GM12878 (cell line): ENCODE measurements around the gene SLC24A3. TPM values are rescaled to one million over a fixed set of nuclear protein-coding genes. Genes with fewer than 3 reads are reported as not detected.

Source experiments
- ATAC-seq: fragments of 200-7000 bp; cut with Tn5 transposase; 3 replicates; pipeline ENCODE4 v1.9.1; 2020; ENCODE audit warnings: mild to moderate bottlenecking, moderate library complexity
- BruUV-seq: library from RNA; stranded (reverse); fragments of 400-500 nt; replicated peaks from 2 replicates; lab custom pipeline; 2021; lab: Mats Ljungman, UMichigan
- CTCF ChIA-PET: fragments of 300-600 bp; sonication (Branson Sonifier 250); formaldehyde crosslinking; extraction: SDS; loops from one replicate; lab custom pipeline; 2021; ENCODE audit warnings: inconsistent platforms; lab: Yijun Ruan, JAX
- POLR2A ChIA-PET: fragments of 350-600 bp; formaldehyde crosslinking; extraction: SDS; loops from one replicate; lab custom pipeline; 2021; ENCODE audit warnings: inconsistent platforms; lab: Charles Lee
- RAD21 ChIA-PET: fragments of 300-600 bp; sonication (Branson Sonifier 250); formaldehyde crosslinking; loops from one replicate; lab custom pipeline; 2023; ENCODE audit warnings: antibody characterized with exemption; ENCODE audit not compliant: unreplicated experiment; lab: Charles Lee
- SMC1A ChIA-PET: fragments of 300-600 bp; sonication (Branson Sonifier 250); formaldehyde crosslinking; loops from one replicate; lab custom pipeline; 2023; ENCODE audit not compliant: unreplicated experiment, uncharacterized antibody; lab: Charles Lee
- DNase-seq: peaks from one replicate; pipeline ENCODE4 v3.0.0-alpha.2; 2011; ENCODE audit warnings: low read depth, low spot score
- FAIRE-seq: peaks from 3 replicates; lab custom pipeline; 2011; peaks lifted over from hg19 to GRCh38; lab: Jason Lieb, UNC
- H2AFZ ChIP-seq: 2 replicates; pipeline ENCODE4 v1.6.0; 2011; ENCODE audit warnings: low read depth, low read length, control low read depth; ENCODE audit not compliant: control insufficient read depth
- H3K27ac ChIP-seq: 2 replicates; pipeline ENCODE4 v1.5.1; 2011; ENCODE audit warnings: control low read depth; ENCODE audit not compliant: control insufficient read depth, insufficient read depth
- H3K27me3 ChIP-seq, 2 experiments: replicated peaks in 1 of 2; 2 replicates each; pipeline versions ENCODE4 v1.6.0 to v1.6.1; 2011; ENCODE audit warnings: low read length in 1 of 2; ENCODE audit not compliant: control insufficient read depth in 2 of 2, insufficient read depth in 2 of 2
- H3K36me3 ChIP-seq, 2 experiments: 2 replicates each; pipeline ENCODE4 v1.5.1; 2011; ENCODE audit warnings: low read length in 1 of 2; ENCODE audit not compliant: control insufficient read depth in 2 of 2, insufficient read depth in 2 of 2
- H3K4me1 ChIP-seq: 2 replicates; pipeline ENCODE4 v1.6.1; 2011; ENCODE audit warnings: mild to moderate bottlenecking, low read length, moderate library complexity, mixed read lengths; ENCODE audit not compliant: control insufficient read depth, insufficient read depth
- H3K4me2 ChIP-seq: 2 replicates; pipeline ENCODE4 v1.6.0; 2011; ENCODE audit warnings: control low read depth; ENCODE audit not compliant: control insufficient read depth, insufficient read depth
- H3K4me3 ChIP-seq: fragments of 200-600 bp; sonication (generic); 2 replicates; pipeline ENCODE4 v1.5.1; 2016
- H3K79me2 ChIP-seq: 2 replicates; pipeline ENCODE4 v1.6.0; 2011; ENCODE audit warnings: low read length; ENCODE audit not compliant: control insufficient read depth, insufficient read depth
- H3K9ac ChIP-seq: 2 replicates; pipeline ENCODE4 v1.8.0; 2011; ENCODE audit warnings: low read length, control low read depth, mixed read lengths; ENCODE audit not compliant: control insufficient read depth, insufficient read depth
- H3K9me3 ChIP-seq: replicated peaks from 3 replicates; pipeline ENCODE4 v1.5.1; 2011; ENCODE audit warnings: mild to moderate bottlenecking, low read length; ENCODE audit not compliant: control insufficient read depth, insufficient read depth
- H4K20me1 ChIP-seq: 2 replicates; pipeline ENCODE4 v1.6.0; 2011; ENCODE audit not compliant: control insufficient read depth, insufficient read depth
- ASH2L ChIP-seq: fragments of 300-600, 200-600 bp; sonication (generic); IDR thresholded peaks from 2 replicates; pipeline ENCODE4 v1.6.1; 2017; ENCODE audit warnings: low read depth, mild to moderate bottlenecking, borderline replicate concordance
- CBX3 ChIP-seq: fragments of 200-600 bp; sonication (generic); IDR thresholded peaks from 2 replicates; pipeline ENCODE4 v1.6.1; 2016; ENCODE audit warnings: low read depth, borderline replicate concordance
- CHD2 ChIP-seq: IDR thresholded peaks from 2 replicates; pipeline ENCODE4 v1.6.1; 2011; ENCODE audit warnings: low read depth, low read length, improper control_type of control experiment, borderline replicate concordance
- EZH2 ChIP-seq: IDR thresholded peaks from 2 replicates; pipeline ENCODE4 v1.6.1; 2012; ENCODE audit warnings: low read depth, mild to moderate bottlenecking, control low read depth, inconsistent platforms, low read length, borderline replicate concordance; ENCODE audit not compliant: control insufficient read depth
- FOS ChIP-seq: IDR thresholded peaks from 3 replicates; pipeline ENCODE4 v1.6.1; 2011; ENCODE audit warnings: borderline replicate concordance; ENCODE audit not compliant: insufficient read length; ENCODE audit errors: extremely low read depth
- JUNB ChIP-seq: IDR thresholded peaks from 2 replicates; pipeline ENCODE4 v1.6.1; 2016; ENCODE audit warnings: antibody characterized with exemption, mild to moderate bottlenecking
- KDM1A ChIP-seq: fragments of 200-600 bp; sonication (generic); IDR thresholded peaks from 2 replicates; pipeline ENCODE4 v1.6.1; 2016; ENCODE audit warnings: borderline replicate concordance
- KLF5 ChIP-seq: fragments of 450-650 bp; IDR thresholded peaks from 2 replicates; pipeline ENCODE4 v1.6.1; 2014; ENCODE audit warnings: mild to moderate bottlenecking; ENCODE audit not compliant: partially characterized antibody
- NFYA ChIP-seq: IDR thresholded peaks from 2 replicates; pipeline ENCODE4 v1.6.1; 2011; ENCODE audit warnings: low read depth, mild to moderate bottlenecking, low read length, improper control_type of control experiment, borderline replicate concordance
- NR2C1 ChIP-seq: fragments of 450-650 bp; IDR thresholded peaks from 2 replicates; pipeline ENCODE4 v1.6.1; 2017; ENCODE audit warnings: antibody characterized with exemption, mild to moderate bottlenecking, moderate library complexity
- RAD21 ChIP-seq: IDR thresholded peaks from 2 replicates; pipeline ENCODE4 v1.6.1; 2011; ENCODE audit warnings: mild to moderate bottlenecking, low read depth, low read length, moderate library complexity; ENCODE audit not compliant: insufficient read depth
- RFX5 ChIP-seq: IDR thresholded peaks from 2 replicates; pipeline ENCODE4 v1.6.1; 2011; ENCODE audit warnings: low read depth, low read length, improper control_type of control experiment
- SMAD1 ChIP-seq: fragments of 450-650 bp; IDR thresholded peaks from 2 replicates; pipeline ENCODE4 v1.6.1; 2018; ENCODE audit warnings: mild to moderate bottlenecking, low read depth; ENCODE audit not compliant: partially characterized antibody
- SPI1 ChIP-seq: IDR thresholded peaks from 2 replicates; pipeline ENCODE4 v1.6.1; 2011; ENCODE audit warnings: low read depth, mild to moderate bottlenecking, low read length, moderate library complexity, borderline replicate concordance; ENCODE audit not compliant: insufficient read depth
- SREBF2 ChIP-seq: IDR thresholded peaks from 2 replicates; pipeline ENCODE4 v1.6.1; 2012; ENCODE audit warnings: mild to moderate bottlenecking, low read length
- STAT1 ChIP-seq: fragments of 450-650 bp; conservative IDR thresholded peaks from 2 replicates; pipeline ENCODE4 v1.6.1; 2014; ENCODE audit warnings: antibody characterized with exemption, mild to moderate bottlenecking
- TBL1XR1 ChIP-seq: IDR thresholded peaks from 2 replicates; pipeline ENCODE4 v1.6.1; 2012; ENCODE audit warnings: low read depth, low read length, improper control_type of control experiment
- YBX1 ChIP-seq: fragments of 450-650 bp; IDR thresholded peaks from 2 replicates; pipeline ENCODE4 v1.6.1; 2016; ENCODE audit warnings: antibody characterized with exemption
- WGBS: methylation state at CpG from one replicate; pipeline ENCODE4 v1.1.6; 2016; ENCODE audit warnings: low lambda C conversion rate; ENCODE audit not compliant: insufficient replicate concordance, insufficient coverage; ENCODE audit errors: missing lambda C conversion rate; 5-methylcytosine and 5-hydroxymethylcytosine counted together
- in situ Hi-C: fragments of 300-500 bp; cut with MboI; formaldehyde crosslinking; loops from 9 replicates; pipeline ENCODE4 v1.14.3; 2018; ENCODE audit warnings: mixed read lengths
- intact Hi-C: fragments of 100-400 bp; cut with micrococcal nuclease; formaldehyde crosslinking; loops from one replicate; pipeline ENCODE4 v1.14.2; 2022; ENCODE audit not compliant: unreplicated experiment
- polyA plus RNA-seq, 11 experiments: library from polyadenylated mRNA; depleted of rRNA in 4 of 11; unstranded in 6 of 11; stranded (reverse) in 5 of 11; fragments of >200 nt; fragmentation: Nextera tagmentation in 4 of 11; fragmentation: Illumina TruSeq in 1 of 11; extraction: Ambion mirVana in 4 of 11; extraction: Trizol in 1 of 11; gene quantifications; 1 replicate in 1 of 11; 2 replicates in 10 of 11; pipeline versions ENCODE4 v1.2.1 to v1.2.3, GENCODE V29; 2011 to 2016; ENCODE audit warnings: inconsistent platforms in 2 of 11, missing spikeins in 2 of 11, low read depth in 1 of 11
- total RNA-seq, 4 experiments: library from RNA; depleted of rRNA in 3 of 4; stranded (reverse); fragments of >200 nt in 3 of 4; fragmentation: Illumina TruSeq in 1 of 4; extraction: Trizol in 1 of 4; gene quantifications; 2 replicates each; pipeline versions ENCODE4 v1.2.1 to v1.2.3, GENCODE V29; 2013 to 2021

The SLC24A3 gene
- total and polyA plus RNA-seq, 10 of the 15 experiments (the other 5 are each of a cell fraction or from before 2014, with no cell fraction given), result 0.04 TPM; not detected in 9

GRCh38 chr20:19338960-19339359, 126.5 kb downstream of the SLC24A3 start:
- Histone ChIP-seq H2AFZ (no peak overlapping the region), H3K27me3 (peaks cover 2 to 4% of the 10 kb centered on the region in 2 experiments; a peak in 2 of 4 replicates), H3K9me3 (no peaks in the 10 kb centered on the region), H3K9ac (no peak overlapping the region), H3K4me2 (no peak overlapping the region), H3K79me2 (no peaks in the 10 kb centered on the region), H4K20me1 (0 out of 2 replicates have a peak, but pooled peaks cover 3% of the 10 kb centered on the region)
- CTCF ChIA-PET, result interaction anchor here (0.7 kb wide), 1 partner anchor 344 kb away, joined by 3 read pairs; no protein-coding TSS in a partner anchor
- no peak for FAIRE-seq
- no peak for DNase-seq
- no peak for ATAC-seq
- RAD21 ChIA-PET, result no interaction called here
- in situ Hi-C loops (no loop called here), intact Hi-C loops (no loop called here)
- 28% methylated on average over 6 of the region's 6 CpGs for WGBS
- POLR2A ChIA-PET, result no interaction called here
- SMC1A ChIA-PET, result no interaction called here
- TF ChIP-seq SMAD1, result no peak
- no peak for TF ChIP-seq SPI1
- no peak for TF ChIP-seq NR2C1
- no peak for TF ChIP-seq RFX5
- no peak for TF ChIP-seq FOS
- no peak for TF ChIP-seq ASH2L
- TF ChIP-seq SREBF2, result no peak
- TF ChIP-seq CBX3, result no peak
- TF ChIP-seq STAT1, result no peak
- TF ChIP-seq NFYA, result no peak
- TF ChIP-seq KDM1A, result no peak
- TF ChIP-seq YBX1, result no peak
- no peak for TF ChIP-seq CHD2
- TF ChIP-seq RAD21, result no peak
- TF ChIP-seq KLF5, result no peak
- TF ChIP-seq TBL1XR1, result no peak
- TF ChIP-seq EZH2, result no peak
- TF ChIP-seq JUNB, result no peak
- TF ChIP-seq, all 136 proteins: peak for 0
- H3K27ac ChIP-seq, result no peak overlapping the region
- H3K4me3 ChIP-seq, result no peak overlapping the region
- no peaks in the 10 kb centered on the region for H3K4me1 ChIP-seq
- no TSS peak for BruUV-seq
- no peaks in the 10 kb centered on the region for H3K36me3 ChIP-seq
